Naive thymus-derived CD8-positive, alpha-beta T cell (primary cell): ENCODE results near the gene SPTBN4. TPM values are rescaled to one million over a fixed set of nuclear protein-coding genes. Genes with fewer than 3 reads are reported as not detected.

ENCODE experiments used
- ATAC-seq, 2 donors: fragments of 150-1000 bp; cut with Tn5 transposase in 1 of 2; sonication (Bioruptor Pico), chemical (Tn5 transposase) in 1 of 2; 1 replicate in 1 of 2; 2 replicates in 1 of 2; pipeline ENCODE4 v1.10.0; 2021; ENCODE audit warnings: mild to moderate bottlenecking in 2 of 2, moderate library complexity in 2 of 2
- POLR2A ChIA-PET: fragments of 350-600 bp; sonication (Branson Sonifier 250); formaldehyde crosslinking; loops from one replicate; lab custom pipeline; 2021; ENCODE audit warnings: antibody characterized with exemption; lab: Charles Lee
- DNase-seq, 10 donors: peaks; one replicate each; pipeline versions ENCODE4 v3.0.0 to v3.0.0-alpha.2; 2020 to 2022
- H3K27ac Mint-ChIP-seq, 10 donors: one replicate each; pipeline ENCODE4 v1.8.0; 2020 to 2022; ENCODE audit warnings: mild to moderate bottlenecking in 10 of 10, mixed read lengths in 10 of 10, moderate library complexity in 4 of 10, inconsistent platforms in 1 of 10
- H3K27me3 Mint-ChIP-seq, 5 donors: one replicate each; pipeline ENCODE4 v1.8.0; 2021 to 2022; ENCODE audit warnings: mixed read lengths in 5 of 5
- H3K36me3 Mint-ChIP-seq, 3 donors: one replicate each; pipeline ENCODE4 v1.8.0; 2020 to 2022; ENCODE audit warnings: mixed read lengths in 3 of 3, mild to moderate bottlenecking in 2 of 3, inconsistent platforms in 1 of 3
- H3K4me1 Mint-ChIP-seq, 4 donors: one replicate each; pipeline ENCODE4 v1.8.0; 2021 to 2022; ENCODE audit warnings: mixed read lengths in 4 of 4
- H3K4me3 Mint-ChIP-seq, 10 donors: one replicate each; pipeline ENCODE4 v1.8.0; 2020 to 2022; ENCODE audit warnings: mild to moderate bottlenecking in 10 of 10, mixed read lengths in 10 of 10, moderate library complexity in 6 of 10, inconsistent platforms in 1 of 10
- H3K9me3 Mint-ChIP-seq, 9 donors: one replicate each; pipeline ENCODE4 v1.8.0; 2020 to 2022; ENCODE audit warnings: mixed read lengths in 9 of 9, mild to moderate bottlenecking in 3 of 9, inconsistent platforms in 1 of 9, moderate library complexity in 1 of 9
- polyA plus RNA-seq, 3 donors: library from polyadenylated mRNA; unstranded; fragments of 300-500 nt; fragmentation: Illumina TruSeq; gene quantifications; one replicate each; pipeline ENCODE4 v1.2.3, GENCODE V29; 2021
- total RNA-seq, 8 experiments: library from RNA in 2 of 8; stranded (reverse) in 2 of 8; gene quantifications; one replicate each; pipeline ENCODE4 v1.2.3 and lab custom pipeline; 2021 to 2026

Gene SPTBN4
- total RNA-seq (under 1 TPM; 0.47 to 0.62 TPM), polyA plus RNA-seq (under 1 TPM in 1 of 3 donors, not detected in 2; 0.13 TPM), total RNA-seq (lab: John Stamatoyannopoulos, UW) (0.49 to 9.5 (median 1.2) reads per million in 6 experiments)

DNA sequence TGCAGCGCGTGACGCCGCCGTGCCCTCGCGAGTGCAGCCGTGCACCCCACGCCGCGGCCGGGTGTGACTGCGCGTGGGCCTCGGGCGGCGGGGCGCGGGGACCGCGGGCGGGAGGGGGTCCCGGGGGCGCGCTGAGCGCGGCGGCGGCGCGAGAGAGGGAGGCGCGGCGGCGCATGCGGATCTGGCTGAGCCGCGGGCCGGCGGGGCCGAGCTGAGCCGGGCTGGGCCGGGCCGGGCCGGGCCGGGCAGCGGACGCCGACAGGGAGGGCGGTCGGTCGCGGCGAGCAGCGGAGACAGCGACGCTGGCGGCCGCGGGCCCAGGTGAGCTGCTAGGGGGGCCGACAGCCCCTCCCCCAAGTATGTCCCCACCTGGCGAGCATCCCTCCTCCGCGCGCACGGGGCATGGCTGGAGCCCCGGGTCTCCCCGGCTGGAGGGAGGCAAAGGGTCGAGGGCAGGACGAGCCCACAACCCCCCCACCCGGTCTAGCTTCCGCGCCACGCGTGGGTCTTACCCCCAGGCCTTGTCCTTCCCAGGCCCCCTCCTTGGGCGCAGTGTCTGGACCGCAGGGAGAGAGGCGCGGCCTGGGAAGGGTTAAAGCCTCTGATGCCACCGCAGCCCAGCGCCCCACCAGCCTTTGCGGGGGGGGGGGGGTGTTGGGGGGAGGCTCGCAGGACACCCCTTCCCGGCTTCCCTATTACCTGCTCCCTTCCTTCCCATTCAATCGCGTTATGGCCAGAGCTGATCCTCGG lies at the start of gene SPTBN4:
TSS of gene SPTBN4 (plus strand) at position 17 of the 750 bp plus-strand sequence. CDS start 5,621 bp downstream, outside the sequence.
- ATAC-seq (peak in 1 of 2 donors; percentile 11), DNase-seq (peak in 3 of 10 donors; percentile 9 to 28 (median 25))
- H3K4me3 Mint-ChIP-seq = peak within 1 kb of the TSS; percentile 78 to 94 (median 88)
- H3K27ac Mint-ChIP-seq = peak within 1 kb of the TSS; percentile 64 to 96 (median 90)
- no peaks in the 10 kb centered on the region for H3K36me3 Mint-ChIP-seq
- POLR2A ChIA-PET = interaction anchor here (0.7 to 3.2 kb wide), 5 partner anchors 24 to 151 kb away, joined by 3 to 21 read pairs (median 7); partner anchors contain the start of genes C19orf47, PLD3 and SERTAD3
- H3K9me3 Mint-ChIP-seq = no peaks in the 10 kb centered on the region
- peaks cover 18 to 30% (median 26%) of the 10 kb centered on the region in 4 donors for H3K4me1 Mint-ChIP-seq
- peaks cover 7 to 11% (median 8%) of the 10 kb centered on the region in 5 donors for H3K27me3 Mint-ChIP-seq

DNA sequence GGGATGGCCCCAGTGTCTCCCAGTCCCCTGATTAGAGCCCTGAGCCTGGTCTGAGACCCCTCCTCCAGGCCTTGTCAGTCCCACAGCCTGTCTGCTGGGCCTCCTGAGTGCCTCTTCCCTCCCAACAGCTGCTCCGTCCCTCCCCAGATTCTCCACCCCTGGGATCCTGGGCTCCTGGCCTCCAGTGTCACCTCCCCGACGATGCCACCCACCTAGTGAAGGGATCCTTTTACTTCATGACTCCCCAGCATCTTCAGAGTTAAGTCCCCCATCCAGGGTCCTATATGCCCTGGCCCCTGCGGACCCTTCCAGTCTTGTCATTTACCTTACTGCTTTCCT lies 49.2 kb upstream of the SPTBN4 start:
- Mint-ChIP-seq H3K9me3 (no peaks in the 10 kb centered on the region), H3K36me3 (peaks cover 0 to 5% (median 0%) of the 10 kb centered on the region in 3 donors), H3K27ac (peak overlapping the region in 5 of 10 donors; percentile 21 to 87 (median 60)), H3K27me3 (peaks cover 0 to 2% (median 0%) of the 10 kb centered on the region in 5 donors), H3K4me1 (peaks cover 14 to 60% (median 34%) of the 10 kb centered on the region in 4 donors), H3K4me3 (peak overlapping the region in 2 of 10 donors; percentile 13 to 22)
- no peak for DNase-seq
- POLR2A ChIA-PET = interaction anchor here (0.6 to 1.0 kb wide), 2 partner anchors 14 to 178 kb away, joined by 3 read pairs; no protein-coding TSS in a partner anchor
- no peak for ATAC-seq

DNA sequence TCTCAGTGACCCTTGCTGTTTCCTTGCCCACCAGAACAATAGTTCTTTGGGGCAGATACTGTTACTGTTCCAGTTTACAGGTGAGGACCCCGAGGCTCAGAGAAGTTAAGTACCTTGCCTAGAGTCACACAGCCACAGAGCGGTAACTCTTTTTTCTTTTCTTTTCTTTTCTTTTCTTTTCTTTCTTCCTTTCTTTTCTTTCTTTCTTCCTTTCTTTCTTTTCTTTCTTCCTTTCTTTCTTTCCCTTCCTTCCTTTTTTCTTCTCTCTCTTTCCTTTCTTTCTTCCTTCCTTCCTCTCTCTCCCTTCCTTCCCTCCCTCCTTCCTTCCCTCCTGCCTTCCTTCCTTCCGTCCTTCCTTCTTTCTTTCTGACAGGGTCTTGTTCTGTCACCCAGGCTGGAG lies 48.8 kb upstream of the SPTBN4 start:
- peak overlapping the region in 6 of 10 donors; percentile 21 to 87 (median 50) for H3K27ac Mint-ChIP-seq
- DNase-seq (no peak), ATAC-seq (no peak)
- no peaks in the 10 kb centered on the region for H3K9me3 Mint-ChIP-seq
- POLR2A ChIA-PET = interaction anchor here (1.2 kb wide), 1 partner anchor 113 kb away, joined by 3 read pairs; no protein-coding TSS in a partner anchor
- peaks cover 0 to 6% (median 0%) of the 10 kb centered on the region in 3 donors for H3K36me3 Mint-ChIP-seq
- H3K4me3 Mint-ChIP-seq = peak overlapping the region in 3 of 10 donors; percentile 13 to 22 (median 19)
- peaks cover 0 to 2% (median 0%) of the 10 kb centered on the region in 5 donors for H3K27me3 Mint-ChIP-seq
- peaks cover 14 to 58% (median 34%) of the 10 kb centered on the region in 4 donors for H3K4me1 Mint-ChIP-seq

DNA sequence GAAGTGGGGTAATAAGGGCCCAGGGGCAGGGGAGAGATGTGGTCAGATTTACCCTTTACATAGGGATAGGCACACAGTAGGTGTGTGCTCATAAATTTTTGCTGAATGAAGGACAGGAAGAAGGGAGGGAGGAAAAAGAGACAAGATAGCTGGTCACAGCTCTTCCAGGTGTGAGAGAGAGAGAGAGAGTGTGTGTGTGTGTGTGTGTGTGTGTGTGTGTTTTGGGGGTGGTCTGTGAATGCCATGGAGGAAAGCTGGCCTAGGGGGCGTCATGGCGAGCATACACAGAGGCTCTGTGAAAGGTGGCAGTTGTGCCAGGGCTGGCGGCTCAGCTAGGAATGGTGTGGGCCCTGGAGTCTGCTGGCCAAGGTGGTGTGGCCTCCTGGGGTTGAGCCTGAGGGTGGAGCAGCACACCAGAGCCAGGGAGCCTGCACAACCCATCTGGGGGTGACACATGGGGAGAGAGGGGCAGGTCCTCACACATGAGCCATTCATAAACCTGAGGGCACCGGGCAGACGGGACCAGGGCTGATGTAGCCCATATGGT lies 47.7 kb upstream of the SPTBN4 start:
- Mint-ChIP-seq H3K4me1 (peaks cover 11 to 52% (median 29%) of the 10 kb centered on the region in 4 donors), H3K36me3 (peaks cover 0 to 6% (median 0%) of the 10 kb centered on the region in 3 donors), H3K27ac (peak overlapping the region in 8 of 10 donors; percentile 20 to 84 (median 70)), H3K4me3 (peak overlapping the region in 8 of 10 donors; percentile 16 to 79 (median 58)), H3K9me3 (no peaks in the 10 kb centered on the region), H3K27me3 (peaks cover 0 to 1% (median 0%) of the 10 kb centered on the region in 5 donors)
- no peak for DNase-seq
- ATAC-seq = no peak
- POLR2A ChIA-PET = interaction anchor here (1.1 to 1.2 kb wide), 3 partner anchors 14 to 114 kb away, joined by 3 to 5 read pairs (median 5); partner anchors contain the start of gene BLVRB

DNA sequence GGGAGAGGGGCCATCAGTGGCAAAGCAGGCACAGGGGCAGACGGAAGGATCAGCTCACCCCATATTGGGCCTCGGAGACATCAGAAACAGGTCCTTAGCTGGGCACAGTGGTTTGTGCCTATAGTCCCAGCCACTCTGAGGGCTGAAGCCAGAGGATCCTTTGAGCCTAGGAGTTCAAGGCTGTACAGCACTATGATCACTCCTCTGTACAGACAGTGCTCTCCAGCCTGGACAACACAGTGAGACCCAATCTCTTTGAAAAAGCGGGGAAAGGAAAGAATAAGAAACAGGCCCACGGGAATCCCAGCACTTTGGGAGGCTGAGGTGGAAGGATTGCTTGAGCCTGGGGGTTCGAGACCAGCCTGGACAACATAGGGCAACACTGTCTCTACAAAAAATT lies 47.0 kb upstream of the SPTBN4 start:
- DNase-seq (no peak), ATAC-seq (no peak)
- H3K4me3 Mint-ChIP-seq = peak overlapping the region; percentile 49 to 79 (median 70)
- peaks cover 0 to 6% (median 0%) of the 10 kb centered on the region in 3 donors for H3K36me3 Mint-ChIP-seq
- peaks cover 16 to 54% (median 35%) of the 10 kb centered on the region in 4 donors for H3K4me1 Mint-ChIP-seq
- H3K9me3 Mint-ChIP-seq = no peaks in the 10 kb centered on the region
- peak overlapping the region in 6 of 10 donors; percentile 53 to 86 (median 78) for H3K27ac Mint-ChIP-seq
- POLR2A ChIA-PET = interaction anchor here (0.8 to 5.5 kb wide), 9 partner anchors 10 to 1823 kb away, joined by 3 to 73 read pairs (median 5); partner anchors contain the start of genes BLVRB, PLD3 and SERTAD3
- H3K27me3 Mint-ChIP-seq = peaks cover 0 to 1% (median 0%) of the 10 kb centered on the region in 5 donors

DNA sequence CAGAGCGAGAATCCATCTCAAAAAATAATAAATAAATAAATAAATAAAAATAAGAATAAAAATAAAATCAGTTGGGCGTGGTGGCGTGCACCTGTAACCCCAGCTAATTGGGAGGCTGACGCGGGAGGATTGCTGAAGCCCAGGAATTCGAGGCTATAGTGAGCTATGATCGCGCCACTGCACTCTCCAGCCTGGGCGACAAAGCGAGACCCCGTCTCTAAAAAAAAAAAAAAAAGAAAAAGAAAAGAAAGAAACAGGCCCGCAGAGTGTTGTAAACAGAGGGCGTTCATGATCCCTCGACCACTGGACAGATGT lies 46.4 kb upstream of the SPTBN4 start:
- Mint-ChIP-seq H3K36me3 (peaks cover 0 to 6% (median 0%) of the 10 kb centered on the region in 3 donors), H3K9me3 (no peaks in the 10 kb centered on the region), H3K27me3 (peaks cover 0 to 1% (median 0%) of the 10 kb centered on the region in 5 donors), H3K4me3 (peak overlapping the region; percentile 79 to 93 (median 86)), H3K27ac (peak overlapping the region in 9 of 10 donors; percentile 84 to 98 (median 94)), H3K4me1 (peaks cover 16 to 52% (median 37%) of the 10 kb centered on the region in 4 donors)
- DNase-seq (no peak), ATAC-seq (peak in 1 of 2 donors; percentile 7)
- POLR2A ChIA-PET = interaction anchor here (0.6 to 5.5 kb wide), 20 partner anchors 11 to 1822 kb away, joined by 3 to 73 read pairs (median 4); partner anchors contain the start of genes BLVRB, PLD3, RPS16 and SERTAD3

DNA sequence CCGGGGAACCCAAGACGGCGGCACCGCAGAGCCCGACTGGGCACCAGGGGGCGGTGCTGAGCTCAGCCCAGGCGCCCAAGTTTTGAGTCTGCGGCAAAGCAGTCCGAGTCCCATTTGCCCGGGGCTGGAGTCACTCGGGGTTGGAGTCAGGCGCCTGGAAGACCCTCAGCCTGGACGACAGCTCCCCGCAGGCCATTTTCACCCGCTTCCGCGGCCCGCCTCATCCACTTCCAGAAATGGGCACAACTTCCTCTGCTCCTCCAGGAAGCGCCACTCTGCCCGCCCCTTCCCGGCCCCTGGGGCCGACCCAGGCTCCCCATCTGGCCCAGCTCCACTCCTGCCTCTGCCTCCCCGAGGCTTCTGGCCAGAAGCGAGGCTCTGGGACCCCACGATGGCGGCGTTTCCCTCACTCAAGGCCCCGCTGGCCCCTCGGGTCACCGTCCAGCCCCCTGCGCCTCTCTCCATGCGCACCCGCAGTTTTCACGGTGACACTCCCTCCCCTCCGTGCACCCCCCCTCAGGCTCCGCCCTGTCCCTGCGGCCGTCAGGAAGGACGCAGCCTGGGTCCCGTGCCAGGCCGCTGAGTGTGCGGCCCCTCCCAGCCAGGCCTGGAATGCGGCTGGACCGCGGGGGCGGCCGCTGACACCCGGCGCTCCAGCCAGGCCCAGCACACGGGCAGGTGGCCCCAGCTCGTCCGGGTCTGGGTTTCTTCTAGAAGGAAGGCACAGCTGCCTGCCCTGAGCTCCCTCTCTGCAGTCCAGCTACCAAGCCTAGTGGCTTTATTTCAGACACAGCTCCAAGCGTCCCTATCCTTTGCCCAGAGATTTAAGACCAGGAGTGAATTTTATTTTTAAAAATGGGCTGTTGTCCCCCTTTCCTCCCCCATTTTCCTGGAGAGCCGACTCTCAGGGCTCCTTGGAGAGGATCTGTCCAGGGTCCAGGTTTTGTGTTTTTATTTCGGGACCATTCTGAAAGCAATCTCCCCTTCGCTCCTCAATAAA lies 45.7 kb upstream of the SPTBN4 start:
- POLR2A ChIA-PET = interaction anchor here (0.6 to 5.5 kb wide), 22 partner anchors 8 to 1822 kb away, joined by 3 to 73 read pairs (median 4); partner anchors contain the start of genes BLVRB, PLD3, PRX and RPS16

DNA sequence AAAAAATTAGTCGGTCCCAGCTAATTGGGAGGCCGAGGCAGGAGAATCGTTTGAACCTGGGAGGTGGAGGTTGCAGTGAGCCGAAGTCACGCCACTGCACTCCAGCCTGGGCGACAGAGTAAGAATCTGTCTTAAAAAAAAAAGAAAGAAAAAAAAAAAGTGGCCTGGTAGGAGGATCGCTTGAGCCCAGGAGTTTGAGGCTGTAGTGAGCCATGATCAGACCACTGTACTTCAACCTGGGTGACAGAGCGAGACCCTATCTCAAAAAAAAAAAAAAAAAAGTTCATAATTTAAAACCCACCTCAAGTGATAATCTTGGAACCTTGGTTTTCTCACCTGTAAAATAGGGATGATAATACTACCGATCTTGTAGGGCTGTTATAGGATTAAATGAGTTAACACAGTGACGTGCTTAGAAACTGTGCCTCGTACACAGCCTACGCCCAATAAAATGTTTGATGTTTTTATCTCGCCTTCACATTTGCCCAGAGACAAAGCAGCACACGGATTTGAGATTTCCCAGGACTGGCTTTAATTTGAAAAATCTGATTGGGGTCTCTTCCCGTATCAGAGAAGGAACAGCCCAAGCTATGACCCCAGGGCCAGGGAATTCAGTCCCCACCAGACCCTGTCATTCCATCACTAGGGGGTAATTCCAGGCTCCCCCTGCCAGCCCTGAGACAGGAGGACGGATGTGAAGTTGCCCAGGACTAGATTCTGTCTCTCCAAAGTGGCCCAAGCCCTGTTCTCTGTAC lies 44.6 kb upstream of the SPTBN4 start:
- Mint-ChIP-seq H3K4me1 (peaks cover 14 to 45% (median 38%) of the 10 kb centered on the region in 4 donors), H3K27me3 (peaks cover 0 to 2% (median 0%) of the 10 kb centered on the region in 5 donors), H3K9me3 (no peaks in the 10 kb centered on the region), H3K27ac (peak overlapping the region; percentile 83 to 98 (median 96)), H3K36me3 (peaks cover 0 to 6% (median 0%) of the 10 kb centered on the region in 3 donors), H3K4me3 (peak overlapping the region; percentile 56 to 93 (median 88))
- peak in 1 of 10 donors; percentile 62 for DNase-seq
- no peak for ATAC-seq
- POLR2A ChIA-PET = interaction anchor here (0.7 to 5.5 kb wide), 9 partner anchors 8 to 996 kb away, joined by 3 to 73 read pairs (median 5); partner anchors contain the start of genes BLVRB, PRX and SERTAD3

More for the DNA sequence above, 45.7 kb upstream of the SPTBN4 start:
- H3K27ac Mint-ChIP-seq = peak overlapping the region; percentile 89 to 98 (median 96)
- ATAC-seq = peak; percentile 46 to 56
- peak overlapping the region; percentile 79 to 93 (median 88) for H3K4me3 Mint-ChIP-seq
- peaks cover 0 to 3% (median 0%) of the 10 kb centered on the region in 5 donors for H3K27me3 Mint-ChIP-seq
- H3K9me3 Mint-ChIP-seq = no peaks in the 10 kb centered on the region
- H3K4me1 Mint-ChIP-seq = peaks cover 17 to 48% (median 41%) of the 10 kb centered on the region in 4 donors
- peak; percentile 48 to 84 (median 70) for DNase-seq
- peaks cover 0 to 6% (median 0%) of the 10 kb centered on the region in 3 donors for H3K36me3 Mint-ChIP-seq

DNA sequence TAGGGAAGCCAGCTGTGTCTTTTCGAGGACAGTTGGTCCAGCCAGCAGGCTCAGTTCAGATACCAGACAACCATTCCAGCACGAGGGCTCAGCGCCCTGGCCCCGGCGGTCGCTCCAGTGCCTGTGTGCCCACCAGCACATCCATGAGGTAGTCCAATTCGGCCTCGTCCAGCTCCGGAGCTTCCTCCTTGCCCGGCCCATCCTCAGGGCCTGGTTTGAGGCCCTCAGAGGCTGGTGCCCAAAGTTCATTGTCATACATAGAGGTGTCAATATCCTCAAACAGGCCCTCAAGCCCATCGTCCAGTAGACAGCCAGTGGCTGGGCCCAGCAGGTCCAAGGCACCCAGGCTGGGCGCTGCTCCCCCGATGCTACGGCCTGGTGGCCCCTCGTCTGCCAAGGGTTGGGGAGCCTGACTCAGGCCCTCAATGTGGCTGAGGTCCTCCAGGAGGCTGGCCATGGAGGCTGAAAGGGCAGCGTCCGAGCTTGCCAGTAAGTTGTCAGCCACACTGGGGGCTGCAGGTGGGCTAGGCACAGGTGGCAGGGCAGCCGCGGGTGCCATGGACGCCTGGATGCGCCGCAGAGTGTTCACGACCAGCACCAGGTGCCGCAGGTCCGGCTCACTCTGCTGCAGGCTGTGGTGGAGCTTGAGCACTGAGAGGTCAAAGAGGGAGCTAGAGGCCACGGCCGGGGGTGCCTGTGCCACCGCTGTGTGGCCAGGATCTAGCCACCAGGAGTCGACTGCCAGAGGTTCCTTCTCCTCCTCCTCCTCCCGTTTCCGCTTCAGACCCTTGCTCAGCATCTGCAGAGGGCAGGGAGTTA lies 43.8 kb upstream of the SPTBN4 start:
- peaks cover 0 to 2% (median 0%) of the 10 kb centered on the region in 5 donors for H3K27me3 Mint-ChIP-seq
- POLR2A ChIA-PET = interaction anchor here (0.6 to 5.5 kb wide), 7 partner anchors 9 to 457 kb away, joined by 3 to 73 read pairs (median 4); partner anchors contain the start of genes BLVRB, PRX, SERTAD3 and SPTBN4
- no peak for ATAC-seq
- DNase-seq = peak in 1 of 10 donors; percentile 61
- peak overlapping the region; percentile 15 to 98 (median 94) for H3K27ac Mint-ChIP-seq
- peak overlapping the region in 8 of 10 donors; percentile 19 to 93 (median 69) for H3K4me3 Mint-ChIP-seq
- H3K4me1 Mint-ChIP-seq = peaks cover 9 to 42% (median 30%) of the 10 kb centered on the region in 4 donors
- no peaks in the 10 kb centered on the region for H3K9me3 Mint-ChIP-seq
- peaks cover 0 to 6% (median 0%) of the 10 kb centered on the region in 3 donors for H3K36me3 Mint-ChIP-seq
